CD4-positive, CD25-positive, alpha-beta regulatory T cell (primary cell): ENCODE data around the gene CDH13. TPM values are rescaled to one million over a fixed set of nuclear protein-coding genes. Genes with fewer than 3 reads are reported as not detected.

Source experiments
- ATAC-seq, 2 donors: fragments of 150-1000 bp; cut with Tn5 transposase; one replicate each; pipeline ENCODE4 v1.10.0; 2021; ENCODE audit warnings: low read depth in 2 of 2, moderate number of reproducible peaks in 2 of 2, moderate library complexity in 1 of 2
- DNase-seq, 3 donors: peaks; one replicate each; pipeline versions ENCODE4 v3.0.0 to v3.0.0-alpha.2; 2012 to 2022; ENCODE audit warnings: mixed read lengths in 1 of 3
- H3K27ac ChIP-seq: one replicate; pipeline ENCODE4 v1.7.0; 2013; ENCODE audit warnings: mild to moderate bottlenecking, low read length; ENCODE audit not compliant: insufficient read depth, poor library complexity, severe bottlenecking
- H3K27me3 ChIP-seq: one replicate; pipeline ENCODE4 v1.7.0; 2013; ENCODE audit warnings: low read length; ENCODE audit not compliant: control insufficient read depth, insufficient read depth
- H3K36me3 ChIP-seq: one replicate; pipeline ENCODE4 v1.7.0; 2013; ENCODE audit warnings: mild to moderate bottlenecking, low read length, moderate library complexity; ENCODE audit not compliant: control insufficient read depth, insufficient read depth
- H3K4me1 ChIP-seq: 2 replicates; pipeline ENCODE4 v1.7.0; 2013; ENCODE audit warnings: mild to moderate bottlenecking, low read length; ENCODE audit not compliant: insufficient read depth, control insufficient read depth, poor library complexity, severe bottlenecking
- H3K4me3 ChIP-seq: one replicate; pipeline ENCODE4 v1.7.0; 2013; ENCODE audit warnings: low read depth, mild to moderate bottlenecking, low read length, moderate library complexity
- H3K9me3 ChIP-seq, 2 experiments: 1 replicate in 1 of 2; 2 replicates in 1 of 2; pipeline ENCODE4 v1.7.0; 2013; ENCODE audit warnings: low read length in 2 of 2, mild to moderate bottlenecking in 1 of 2, moderate library complexity in 1 of 2; ENCODE audit not compliant: control insufficient read depth in 2 of 2
- H3K27ac Mint-ChIP-seq, 3 donors: one replicate each; pipeline ENCODE4 v1.8.0; 2020 to 2022; ENCODE audit warnings: mild to moderate bottlenecking in 3 of 3, mixed read lengths in 3 of 3, moderate library complexity in 2 of 3
- H3K27me3 Mint-ChIP-seq: one replicate; pipeline ENCODE4 v1.8.0; 2022; ENCODE audit warnings: mild to moderate bottlenecking, mixed read lengths
- H3K36me3 Mint-ChIP-seq: one replicate; pipeline ENCODE4 v1.8.0; 2020; ENCODE audit warnings: mixed read lengths
- H3K4me1 Mint-ChIP-seq, 4 donors: one replicate each; pipeline ENCODE4 v1.8.0; 2020 to 2022; ENCODE audit warnings: mixed read lengths in 4 of 4, mild to moderate bottlenecking in 1 of 4
- H3K4me3 Mint-ChIP-seq, 4 donors: one replicate each; pipeline ENCODE4 v1.8.0; 2020 to 2022; ENCODE audit warnings: mild to moderate bottlenecking in 4 of 4, mixed read lengths in 4 of 4, moderate library complexity in 3 of 4
- H3K9me3 Mint-ChIP-seq, 7 donors: one replicate each; pipeline ENCODE4 v1.8.0; 2020 to 2022; ENCODE audit warnings: mixed read lengths in 7 of 7, mild to moderate bottlenecking in 3 of 7, moderate library complexity in 2 of 7
- polyA plus RNA-seq, 4 donors: library from polyadenylated mRNA; unstranded; fragments of 300-500 nt; fragmentation: Illumina TruSeq; gene quantifications; one replicate each; pipeline ENCODE4 v1.2.3, GENCODE V29; 2021
- total RNA-seq: library from RNA; stranded (reverse); gene quantifications from one replicate; pipeline ENCODE4 v1.2.3, GENCODE V29; 2022

CDH13 gene
- total and polyA plus RNA-seq, 5 donors from 2014 or later: not detected

DNA sequence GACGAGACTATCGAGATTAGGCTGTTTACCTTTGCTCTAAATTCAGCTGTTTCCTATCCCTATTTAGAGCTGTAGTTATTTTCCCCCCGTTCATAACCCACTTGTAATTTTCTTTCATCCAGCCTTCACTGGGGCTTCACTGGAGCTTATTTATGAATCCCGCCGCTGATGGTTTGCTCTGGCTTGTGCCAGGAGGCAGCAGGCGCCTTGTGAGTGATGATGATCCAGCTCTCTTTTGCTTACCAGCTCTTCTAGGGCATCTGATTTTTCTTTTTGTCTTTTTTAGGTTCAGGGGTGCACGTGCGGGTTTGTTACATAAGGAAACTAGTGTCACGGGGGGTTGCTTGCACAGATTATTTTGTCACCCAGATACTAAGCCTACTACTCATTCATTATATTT lies 37.4 kb upstream of the CDH13 start:
- DNase-seq (no peak), ATAC-seq (no peak)
- H3K9me3 ChIP-seq: no peaks in the 10 kb centered on the region
- no peak overlapping the region for H3K27ac ChIP-seq
- peaks cover 0 to 3% (median 0%) of the 10 kb centered on the region in 7 donors for H3K9me3 Mint-ChIP-seq
- no peaks in the 10 kb centered on the region for H3K4me1 ChIP-seq
- H3K4me1 Mint-ChIP-seq: no peaks in the 10 kb centered on the region
- H3K4me3 Mint-ChIP-seq: no peak overlapping the region
- H3K27me3 Mint-ChIP-seq: peaks cover 4% of the 10 kb centered on the region
- H3K36me3 Mint-ChIP-seq: no peaks in the 10 kb centered on the region
- H3K27me3 ChIP-seq: no peaks in the 10 kb centered on the region
- no peaks in the 10 kb centered on the region for H3K36me3 ChIP-seq
- H3K27ac Mint-ChIP-seq: no peak overlapping the region
- H3K4me3 ChIP-seq: no peak overlapping the region

DNA sequence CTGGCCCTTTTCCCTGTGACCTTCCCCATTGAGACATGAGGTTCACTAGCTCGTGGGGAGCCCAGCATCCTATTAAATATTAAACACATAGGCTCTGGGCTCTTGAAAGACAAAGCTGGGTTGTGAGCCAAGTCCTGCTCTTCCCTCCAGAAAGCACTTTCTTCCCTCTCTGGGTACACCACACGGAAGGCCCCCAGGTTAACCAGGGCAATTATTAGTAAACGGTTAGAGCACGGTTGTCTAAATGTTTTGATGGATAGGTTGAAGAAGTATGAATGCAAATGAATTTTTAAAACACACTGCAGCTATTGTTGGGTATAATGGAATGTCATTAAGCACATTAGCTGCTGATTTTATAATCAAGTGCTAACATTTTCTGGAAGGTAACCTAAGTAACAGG lies 32.7 kb upstream of the CDH13 start:
- Histone ChIP-seq H3K4me1 (no peaks in the 10 kb centered on the region), H3K27ac (no peak overlapping the region), H3K9me3 (no peaks in the 10 kb centered on the region), H3K27me3 (peaks cover 2% of the 10 kb centered on the region), H3K36me3 (no peaks in the 10 kb centered on the region), H3K4me3 (no peak overlapping the region)
- ATAC-seq: no peak
- Mint-ChIP-seq H3K9me3 (peaks cover 0 to 3% (median 1%) of the 10 kb centered on the region in 7 donors), H3K27me3 (peaks cover 4% of the 10 kb centered on the region), H3K4me1 (no peaks in the 10 kb centered on the region), H3K36me3 (no peaks in the 10 kb centered on the region), H3K27ac (no peak overlapping the region), H3K4me3 (no peak overlapping the region)
- no peak for DNase-seq

DNA sequence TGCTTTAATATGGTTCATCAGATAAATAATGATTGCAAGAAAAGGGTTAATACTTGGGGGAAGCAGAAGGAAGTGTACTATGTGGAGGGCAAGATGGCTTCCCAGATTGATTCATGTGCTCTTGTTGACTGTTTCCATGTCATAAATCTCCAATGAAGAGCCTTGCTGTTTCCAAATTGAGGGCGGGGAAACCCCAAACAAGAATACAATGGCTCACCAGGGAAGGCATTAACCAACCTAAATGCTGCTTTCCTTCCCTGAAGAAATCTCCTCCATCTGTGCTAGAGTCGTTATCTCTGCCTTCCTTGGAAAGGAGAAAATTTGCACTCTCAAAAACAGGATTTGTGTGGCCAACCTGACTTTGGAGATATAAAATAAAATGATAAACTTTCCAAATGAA lies 28.0 kb upstream of the CDH13 start:
- H3K4me3 Mint-ChIP-seq: no peak overlapping the region
- H3K27ac ChIP-seq: no peak overlapping the region
- no peak overlapping the region for H3K27ac Mint-ChIP-seq
- ATAC-seq (no peak), DNase-seq (no peak)
- H3K27me3 Mint-ChIP-seq: peaks cover 3% of the 10 kb centered on the region
- H3K36me3 ChIP-seq: no peaks in the 10 kb centered on the region
- peaks cover 0 to 8% (median 4%) of the 10 kb centered on the region in 7 donors for H3K9me3 Mint-ChIP-seq
- H3K4me1 ChIP-seq: no peaks in the 10 kb centered on the region
- no peaks in the 10 kb centered on the region for H3K9me3 ChIP-seq
- no peak overlapping the region for H3K4me3 ChIP-seq
- no peaks in the 10 kb centered on the region for H3K4me1 Mint-ChIP-seq
- H3K27me3 ChIP-seq: peaks cover 8% of the 10 kb centered on the region
- H3K36me3 Mint-ChIP-seq: no peaks in the 10 kb centered on the region

DNA sequence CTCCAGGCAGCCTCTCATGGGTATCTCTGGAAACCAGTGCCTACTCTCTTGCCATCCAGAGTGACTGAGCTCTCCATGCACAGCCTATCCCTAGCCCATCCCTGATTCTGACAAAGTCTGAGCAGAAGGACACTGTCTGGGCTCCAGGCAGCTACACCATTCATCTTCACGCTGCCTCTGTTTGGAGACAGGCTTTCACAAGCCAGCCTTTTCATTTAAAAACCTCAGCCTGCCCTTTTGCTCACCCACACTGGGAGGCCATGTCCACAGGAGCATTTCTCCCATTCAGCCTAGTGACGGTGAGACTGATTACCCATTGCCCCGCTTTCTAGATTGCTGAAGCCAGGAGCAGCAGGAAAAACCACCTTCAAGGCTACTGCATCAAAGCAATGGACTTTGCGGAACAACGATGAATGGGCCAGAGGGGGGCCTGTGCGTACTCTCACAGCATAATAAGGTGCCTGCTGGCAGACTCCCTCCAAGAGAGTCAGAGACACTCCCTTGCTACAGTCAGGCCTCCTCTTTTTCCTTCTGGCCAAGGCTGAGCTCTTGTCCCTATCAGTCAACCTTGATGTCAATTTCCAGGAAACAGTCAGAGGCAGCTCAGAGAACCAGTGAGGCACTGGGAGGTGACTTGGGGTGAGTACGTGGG lies 24.7 kb upstream of the CDH13 start:
- Histone ChIP-seq H3K27me3 (peaks cover 5% of the 10 kb centered on the region), H3K36me3 (no peaks in the 10 kb centered on the region), H3K27ac (no peak overlapping the region), H3K4me3 (no peak overlapping the region), H3K9me3 (no peaks in the 10 kb centered on the region), H3K4me1 (no peaks in the 10 kb centered on the region)
- no peak for DNase-seq
- H3K36me3 Mint-ChIP-seq: no peaks in the 10 kb centered on the region
- H3K4me1 Mint-ChIP-seq: no peaks in the 10 kb centered on the region
- peaks cover 10% of the 10 kb centered on the region for H3K27me3 Mint-ChIP-seq
- ATAC-seq: no peak
- peaks cover 0 to 8% (median 3%) of the 10 kb centered on the region in 7 donors for H3K9me3 Mint-ChIP-seq
- no peak overlapping the region for H3K27ac Mint-ChIP-seq
- no peak overlapping the region for H3K4me3 Mint-ChIP-seq

DNA sequence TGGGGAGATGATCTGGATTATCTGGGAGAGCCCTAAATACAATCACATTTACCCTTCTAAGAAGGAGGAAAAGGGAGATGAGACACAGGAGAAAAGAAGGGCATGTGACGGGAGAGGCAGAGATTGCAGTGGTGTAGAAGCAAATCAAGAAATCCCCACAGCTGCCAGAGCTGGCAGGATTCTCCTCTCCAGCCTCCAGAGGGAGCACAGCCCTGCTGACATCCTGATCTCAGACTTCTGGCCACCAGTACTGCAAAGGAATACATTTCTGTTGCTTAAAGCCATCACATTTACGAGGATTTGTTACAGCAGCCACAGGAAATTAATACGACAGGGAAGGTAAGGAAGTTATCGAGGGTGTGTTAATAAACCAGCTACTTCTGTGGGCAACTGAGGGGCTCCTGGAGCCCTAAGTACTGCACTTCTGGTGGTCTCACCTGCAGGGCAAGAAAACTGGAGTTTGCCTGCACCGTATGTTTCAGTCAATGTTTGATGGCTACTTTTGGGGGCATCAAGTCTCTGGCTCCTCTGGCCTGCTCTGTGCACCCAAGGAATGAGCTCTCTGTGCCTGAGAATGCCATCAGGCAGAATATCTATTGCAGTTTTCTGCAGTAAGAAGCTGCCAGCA lies 22.9 kb upstream of the CDH13 start:
- Mint-ChIP-seq H3K4me1 (no peaks in the 10 kb centered on the region), H3K27ac (no peak overlapping the region), H3K36me3 (no peaks in the 10 kb centered on the region), H3K4me3 (no peak overlapping the region), H3K27me3 (peaks cover 15% of the 10 kb centered on the region), H3K9me3 (peaks cover 0 to 6% (median 3%) of the 10 kb centered on the region in 7 donors)
- Histone ChIP-seq H3K27me3 (peaks cover 5% of the 10 kb centered on the region), H3K9me3 (no peaks in the 10 kb centered on the region), H3K4me1 (no peaks in the 10 kb centered on the region), H3K27ac (no peak overlapping the region), H3K4me3 (no peak overlapping the region), H3K36me3 (no peaks in the 10 kb centered on the region)
- ATAC-seq: no peak
- no peak for DNase-seq

DNA sequence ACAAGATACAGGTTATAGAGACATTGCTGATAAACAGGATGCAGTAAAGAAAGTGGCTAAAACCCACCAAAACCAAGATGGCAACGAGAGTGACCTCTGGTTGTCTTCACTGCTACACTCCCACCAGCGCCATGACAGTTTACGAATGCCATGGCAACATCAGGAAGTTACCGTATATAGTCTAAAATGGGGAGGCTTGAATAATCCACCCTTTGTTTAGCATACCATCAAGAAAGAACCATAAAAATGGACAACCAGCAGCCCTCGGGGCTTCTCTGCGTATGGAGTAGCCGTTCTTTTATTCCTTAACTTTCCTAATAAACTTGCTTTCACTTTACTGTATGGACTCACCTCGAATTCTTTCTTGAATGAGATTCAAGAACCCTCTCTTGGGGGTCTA lies 21.7 kb upstream of the CDH13 start:
- DNase-seq: no peak

DNA sequence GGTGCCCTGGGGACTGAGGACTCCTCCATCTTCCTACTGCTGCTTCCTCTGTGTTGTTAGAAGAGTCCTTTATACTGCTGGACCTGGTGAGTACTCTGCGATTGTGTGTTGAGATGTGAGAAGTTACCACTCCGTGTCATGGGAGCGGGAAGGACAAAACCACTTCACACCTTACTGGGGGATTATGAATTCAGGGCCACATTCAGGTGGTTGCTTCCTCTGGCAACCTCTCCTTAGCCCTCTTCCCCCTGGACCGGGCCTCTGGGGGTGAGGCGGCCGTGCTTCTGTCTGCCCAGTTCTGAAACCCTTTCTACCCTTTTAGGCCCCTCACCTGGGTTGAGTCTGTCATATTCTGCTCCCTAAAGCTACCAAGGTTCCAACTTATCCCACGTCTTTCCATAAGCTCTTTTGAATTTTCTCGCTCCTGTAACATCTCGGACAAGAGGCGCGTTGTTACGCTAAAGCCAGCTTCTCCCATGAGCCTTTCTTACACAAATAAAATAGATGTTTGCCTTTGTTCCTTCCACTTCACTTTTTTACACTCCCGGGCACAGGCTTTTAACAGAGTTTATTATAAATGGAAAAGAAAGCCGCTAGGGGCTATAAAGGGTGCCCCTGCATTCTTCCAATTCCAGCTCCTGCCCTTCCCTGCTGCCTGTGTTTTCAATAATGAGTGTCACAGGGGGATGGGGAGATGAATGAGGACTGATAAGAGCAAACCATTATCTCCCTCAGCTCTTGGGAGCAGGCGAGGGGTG lies 20.7 kb upstream of the CDH13 start:
- no peaks in the 10 kb centered on the region for H3K27me3 ChIP-seq
- no peaks in the 10 kb centered on the region for H3K36me3 Mint-ChIP-seq
- no peak for DNase-seq
- no peak for ATAC-seq
- peaks cover 0 to 4% (median 0%) of the 10 kb centered on the region in 7 donors for H3K9me3 Mint-ChIP-seq
- no peak overlapping the region for H3K27ac ChIP-seq
- H3K4me3 Mint-ChIP-seq: no peak overlapping the region
- H3K4me3 ChIP-seq: no peak overlapping the region
- H3K36me3 ChIP-seq: no peaks in the 10 kb centered on the region
- H3K4me1 ChIP-seq: no peaks in the 10 kb centered on the region
- peaks cover 19% of the 10 kb centered on the region for H3K27me3 Mint-ChIP-seq
- no peaks in the 10 kb centered on the region for H3K4me1 Mint-ChIP-seq
- no peaks in the 10 kb centered on the region for H3K9me3 ChIP-seq
- H3K27ac Mint-ChIP-seq: no peak overlapping the region

More for the DNA sequence above, 21.7 kb upstream of the CDH13 start:
- H3K36me3 ChIP-seq: no peaks in the 10 kb centered on the region
- peaks cover 0 to 6% (median 3%) of the 10 kb centered on the region in 7 donors for H3K9me3 Mint-ChIP-seq
- H3K4me1 Mint-ChIP-seq: no peaks in the 10 kb centered on the region
- H3K27ac Mint-ChIP-seq: no peak overlapping the region
- H3K4me3 ChIP-seq: no peak overlapping the region
- H3K36me3 Mint-ChIP-seq: no peaks in the 10 kb centered on the region
- ATAC-seq: no peak
- peaks cover 17% of the 10 kb centered on the region for H3K27me3 Mint-ChIP-seq
- H3K27ac ChIP-seq: no peak overlapping the region
- H3K9me3 ChIP-seq: no peaks in the 10 kb centered on the region
- H3K27me3 ChIP-seq: peaks cover 2% of the 10 kb centered on the region
- H3K4me3 Mint-ChIP-seq: no peak overlapping the region
- H3K4me1 ChIP-seq: no peaks in the 10 kb centered on the region
